ENCODE measurements around the gene JCAD.

GRCh38 chr10:30029872-30030256, 29.5 kb downstream of the JCAD start:
- TF ChIP-seq CTCF (IDR thresholded peaks at IDR 0.05) (no peak), POLR2A (IDR thresholded peaks at IDR 0.05) (no peak)

Measured in adrenal gland (tissue), 5 donors.